K562 (cell line): ENCODE results near the gene ZDHHC18. TPM values are rescaled to one million over a fixed set of nuclear protein-coding genes. Genes with fewer than 3 reads are reported as not detected.
A peak's percentile ranks its signal among the peaks of the same experiment; 100 is the strongest.

Experiments used
- BHLHE40 ChIP-seq: IDR thresholded peaks from 2 replicates; pipeline ENCODE4 v1.6.1; 2011; ENCODE audit warnings: low read length, improper control_type of control experiment
- HMBOX1 ChIP-seq: sonication (generic); IDR thresholded peaks from 2 replicates; pipeline ENCODE4 v1.6.1; 2016
- HMGXB4 ChIP-seq: sonication (generic); formaldehyde crosslinking; IDR thresholded peaks from 2 replicates; pipeline ENCODE4 v1.8.1; 2023; ENCODE audit warnings: mild to moderate bottlenecking, missing genetic modification reagents
- MAFK ChIP-seq: IDR thresholded peaks from 2 replicates; pipeline ENCODE4 v1.6.1; 2011; ENCODE audit warnings: low read length, improper control_type of control experiment
- MTA3 ChIP-seq: fragments of 450-650 bp; formaldehyde crosslinking; IDR thresholded peaks from 2 replicates; pipeline ENCODE4 v1.6.1; 2017; ENCODE audit warnings: mild to moderate bottlenecking, borderline replicate concordance
- NR2C1 ChIP-seq, 2 experiments: fragments of 450-650 bp; IDR thresholded peaks; 2 replicates each; pipeline ENCODE4 v1.6.1; 2017; ENCODE audit warnings: mild to moderate bottlenecking in 2 of 2, antibody characterized with exemption in 1 of 2, inconsistent platforms in 1 of 2, missing compliant biosample characterization in 1 of 2, missing genetic modification characterization in 1 of 2
- RB1 ChIP-seq: fragments of 450-650 bp; IDR thresholded peaks from 2 replicates; pipeline ENCODE4 v1.6.1; 2017; ENCODE audit warnings: low read depth, mild to moderate bottlenecking
- SMAD3 ChIP-seq: fragments of 450-650 bp; formaldehyde crosslinking; conservative IDR thresholded peaks from 2 replicates; pipeline ENCODE4 v1.4.0; 2020; ENCODE audit warnings: mild to moderate bottlenecking
- STAG1 ChIP-seq: sonication (generic); formaldehyde crosslinking; IDR thresholded peaks from 2 replicates; pipeline ENCODE4 v1.5.0; 2020; ENCODE audit warnings: missing genetic modification reagents, borderline replicate concordance
- XRCC5 ChIP-seq: fragments of 200-400 bp; formaldehyde crosslinking; IDR thresholded peaks from 2 replicates; pipeline ENCODE4 v1.6.1; 2017; ENCODE audit warnings: low read depth, mild to moderate bottlenecking, low read length
- ZBED1 ChIP-seq: IDR thresholded peaks from 2 replicates; pipeline ENCODE4 v1.6.1; 2014
- ZBTB49 ChIP-seq: sonication (generic); formaldehyde crosslinking; IDR thresholded peaks from 2 replicates; pipeline ENCODE4 v1.8.0; 2022; ENCODE audit warnings: missing genetic modification reagents, mild to moderate bottlenecking, borderline replicate concordance
- ZNF263 ChIP-seq: sonication (generic); formaldehyde crosslinking; IDR thresholded peaks from 2 replicates; pipeline ENCODE4 v1.8.0; 2022; ENCODE audit warnings: mild to moderate bottlenecking, missing genetic modification reagents, borderline replicate concordance
- polyA plus RNA-seq, 8 experiments: library from polyadenylated mRNA; depleted of rRNA in 4 of 8; stranded (reverse) in 5 of 8; unstranded in 3 of 8; fragments of >200 nt; fragmentation: Nextera tagmentation in 2 of 8; fragmentation: Illumina TruSeq in 1 of 8; extraction: Ambion mirVana in 2 of 8; extraction: Trizol in 1 of 8; gene quantifications; 2 replicates each; pipeline versions ENCODE4 v1.2.1 to v1.2.3, GENCODE V29; 2011 to 2014; ENCODE audit warnings: inconsistent platforms in 1 of 8, missing spikeins in 1 of 8
- total RNA-seq, 7 experiments: library from RNA; depleted of rRNA in 6 of 7; stranded (reverse); fragments of >200 nt in 6 of 7; fragmentation: Illumina TruSeq in 2 of 7; extraction: Trizol in 2 of 7; gene quantifications; 2 replicates each; pipeline versions ENCODE4 v1.2.1 to v1.2.3, GENCODE V29; 2011 to 2021; ENCODE audit warnings: low replicate concordance in 1 of 7
- TF ChIP-seq, protein P1 (sequence below), 2 experiments: fragments of 450-650 bp; IDR thresholded peaks; 2 replicates each; pipeline ENCODE4 v1.6.1; 2016; ENCODE audit warnings: mild to moderate bottlenecking in 2 of 2, borderline replicate concordance in 1 of 2, low read depth in 1 of 2, moderate library complexity in 1 of 2

The ZDHHC18 gene
- total and polyA plus RNA-seq, 9 of the 15 experiments (the other 6 are each of a cell fraction or from before 2014, with no cell fraction given), result 0.42 to 35.6 (median 15.8) TPM

- TF ChIP-seq ZBTB49 (CRISPR knock-in tag) (no peak), HMGXB4 (CRISPR knock-in tag) (0 out of 2 replicates have a peak, but pooled peaks have one; percentile 39), ZNF263 (CRISPR knock-in tag) (no peak), NR2C1 (IDR thresholded peaks at IDR 0.05) (no peak), NR2C1 (tag; IDR thresholded peaks at IDR 0.05) (no peak), MAFK (0 out of 2 replicates have a peak, but pooled peaks have one; percentile 3), MTA3 (peak; percentile 35; the same call in 1 of the 2 replicates), HMBOX1 (peak; percentile 36; the same call in 1 of the 2 replicates), RB1 (0 out of 2 replicates have a peak, but pooled peaks have one; percentile 52), XRCC5 (peak; percentile 74; the same call in 1 of the 2 replicates), SMAD3 (CRISPR knock-in tag) (no peak), STAG1 (peak; percentile 60; the same call in 1 of the 2 replicates), ZBED1 (0 out of 2 replicates have a peak, but pooled peaks have one; percentile 21), BHLHE40 (peak; percentile 22; the same call in 1 of the 2 replicates)
- TF ChIP-seq, protein P1, sequence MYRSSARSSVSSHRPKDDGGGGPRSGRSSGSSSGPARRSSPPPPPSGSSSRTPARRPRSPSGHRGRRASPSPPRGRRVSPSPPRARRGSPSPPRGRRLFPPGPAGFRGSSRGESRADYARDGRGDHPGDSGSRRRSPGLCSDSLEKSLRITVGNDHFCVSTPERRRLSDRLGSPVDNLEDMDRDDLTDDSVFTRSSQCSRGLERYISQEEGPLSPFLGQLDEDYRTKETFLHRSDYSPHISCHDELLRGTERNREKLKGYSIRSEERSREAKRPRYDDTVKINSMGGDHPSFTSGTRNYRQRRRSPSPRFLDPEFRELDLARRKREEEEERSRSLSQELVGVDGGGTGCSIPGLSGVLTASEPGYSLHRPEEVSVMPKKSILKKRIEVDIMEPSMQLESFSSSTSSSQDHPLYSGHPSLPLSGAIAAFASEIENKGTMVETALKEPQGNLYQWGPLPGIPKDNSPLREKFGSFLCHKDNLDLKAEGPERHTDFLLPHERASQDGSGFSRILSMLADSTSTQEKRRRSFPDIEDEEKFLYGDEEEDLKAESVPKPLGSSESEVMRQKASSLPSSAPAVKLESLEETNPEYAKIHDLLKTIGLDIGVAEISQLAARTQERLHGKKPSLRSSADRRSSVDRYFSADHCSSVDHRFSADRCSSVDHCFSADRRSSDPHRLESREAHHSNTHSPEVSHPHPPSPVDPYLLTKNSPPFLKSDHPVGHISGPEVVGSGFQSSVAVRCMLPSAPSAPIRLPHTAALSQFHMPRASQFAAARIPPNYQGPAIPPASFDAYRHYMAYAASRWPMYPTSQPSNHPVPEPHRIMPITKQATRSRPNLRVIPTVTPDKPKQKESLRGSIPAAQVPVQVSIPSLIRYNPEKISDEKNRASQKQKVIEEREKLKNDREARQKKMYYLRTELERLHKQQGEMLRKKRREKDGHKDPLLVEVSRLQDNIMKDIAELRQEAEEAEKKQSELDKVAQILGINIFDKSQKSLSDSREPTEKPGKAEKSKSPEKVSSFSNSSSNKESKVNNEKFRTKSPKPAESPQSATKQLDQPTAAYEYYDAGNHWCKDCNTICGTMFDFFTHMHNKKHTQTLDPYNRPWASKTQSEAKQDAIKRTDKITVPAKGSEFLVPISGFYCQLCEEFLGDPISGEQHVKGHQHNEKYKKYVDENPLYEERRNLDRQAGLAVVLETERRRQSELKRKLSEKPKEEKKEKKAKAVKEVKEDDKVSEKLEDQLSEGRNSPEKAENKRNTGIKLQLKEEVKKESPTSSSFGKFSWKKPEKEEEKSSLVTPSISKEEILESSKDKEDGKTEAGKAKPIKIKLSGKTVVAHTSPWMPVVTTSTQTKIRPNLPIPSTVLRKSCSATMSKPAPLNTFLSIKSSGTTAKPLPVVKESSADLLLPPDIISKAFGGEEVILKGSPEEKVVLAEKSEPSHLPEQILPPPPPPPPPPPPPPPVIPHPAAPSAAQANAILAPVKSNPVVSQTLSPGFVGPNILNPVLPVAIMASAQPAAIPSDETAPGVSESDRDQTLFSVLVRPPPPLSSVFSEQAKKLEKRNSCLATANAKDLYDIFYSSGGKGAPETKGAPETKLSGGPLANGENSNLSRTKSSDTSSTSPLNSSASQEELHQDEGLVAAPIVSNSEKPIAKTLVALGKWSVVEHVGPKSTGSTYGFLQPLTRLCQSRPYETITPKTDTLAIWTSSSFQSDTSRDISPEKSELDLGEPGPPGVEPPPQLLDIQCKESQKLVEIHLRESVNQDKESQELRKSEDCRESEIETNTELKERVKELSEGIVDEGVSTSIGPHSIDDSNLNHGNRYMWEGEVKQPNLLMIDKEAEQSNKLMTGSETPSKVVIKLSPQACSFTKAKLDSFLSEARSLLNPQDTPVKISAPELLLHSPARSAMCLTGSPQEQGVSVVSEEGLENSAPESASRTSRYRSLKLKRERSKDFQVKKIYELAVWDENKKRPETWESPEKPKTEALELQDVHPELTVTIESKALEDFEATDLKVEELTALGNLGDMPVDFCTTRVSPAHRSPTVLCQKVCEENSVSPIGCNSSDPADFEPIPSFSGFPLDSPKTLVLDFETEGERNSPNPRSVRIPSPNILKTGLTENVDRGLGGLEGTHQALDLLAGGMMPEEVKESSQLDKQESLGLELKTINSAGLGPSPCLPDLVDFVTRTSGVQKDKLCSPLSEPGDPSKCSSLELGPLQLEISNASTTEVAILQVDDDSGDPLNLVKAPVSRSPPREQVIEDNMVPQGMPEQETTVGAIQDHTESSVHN (IDR thresholded peaks at IDR 0.05; ENCODE audit: borderline replicate concordance in 1 of 2, low read depth in 1 of 2), result no peak
- TF ChIP-seq, all 486 proteins: peak for 29
Observed at GRCh38 chr1:26853156-26853555, 26.7 kb downstream of the ZDHHC18 start (continued).
